Pancreas (tissue), 10 donors: ENCODE data around the gene OLA1. TPM values are rescaled to one million over a fixed set of nuclear protein-coding genes. Genes with fewer than 3 reads are reported as not detected.

Experiments used
- ATAC-seq, 4 donors: fragments of 200-7000 bp; cut with Tn5 transposase; one replicate each; pipeline versions ENCODE4 v1.8.0 to v1.9.1; 2020; ENCODE audit warnings: mild to moderate bottlenecking in 4 of 4, moderate library complexity in 4 of 4
- DNase-seq, 6 donors: peaks; one replicate each; pipeline ENCODE4 v3.0.0-alpha.2; 2020
- FAIRE-seq: peaks from 2 replicates; lab custom pipeline; 2012; peaks lifted over from hg19 to GRCh38; lab: Jason Lieb, UNC
- H3K27ac ChIP-seq, 4 donors: fragments of 200-600 bp; sonication (generic); 1 replicate in 3 of 4; 2 replicates in 1 of 4; pipeline versions ENCODE4 v1.5.0 to v1.8.0; 2020
- H3K27me3 ChIP-seq, 4 donors: fragments of 200-600 bp; one replicate each; pipeline ENCODE4 v1.8.0; 2021
- H3K36me3 ChIP-seq, 3 donors: fragments of 200-600 bp; sonication (generic) in 1 of 3; one replicate each; pipeline versions ENCODE4 v1.5.0 to v1.8.0; 2020 to 2021
- H3K4me1 ChIP-seq, 3 donors: fragments of 200-600 bp; one replicate each; pipeline ENCODE4 v1.8.0; 2021
- H3K4me3 ChIP-seq, 4 donors: fragments of 200-600 bp; sonication (generic) in 2 of 4; one replicate each; pipeline versions ENCODE4 v1.5.0 to v1.8.0; 2020 to 2021
- H3K9me3 ChIP-seq, 4 donors: fragments of 200-600 bp; one replicate each; pipeline ENCODE4 v1.8.0; 2021
- WGBS, 2 donors: extraction: QIAGEN DNeasy Blood & Tissue Kit; methylation state at CpG; one replicate each; pipeline ENCODE4 v1.1.7; 2013; 5-methylcytosine and 5-hydroxymethylcytosine counted together
- intact Hi-C, 3 donors: fragments of 100-400 bp; cut with DNase I; formaldehyde crosslinking; loops; one replicate each; pipeline versions ENCODE4 v1.11.1 to v1.14.2; 2022
- polyA plus RNA-seq, 2 donors: library from polyadenylated mRNA; stranded (reverse); fragments of 200-250 nt; gene quantifications; one replicate each; pipeline ENCODE4 v1.2.3, GENCODE V29; 2013
- total RNA-seq, 6 donors: library from RNA; stranded (reverse); fragmentation: NEBNext Ultra II Directional in 4 of 6; extraction: Animal tissue kit (Norgen Biotek cat#: 25700) in 4 of 6; gene quantifications; one replicate each; pipeline versions ENCODE4 v1.2.1 to v1.2.4, GENCODE V29; 2021 to 2023
- TF ChIP-seq, protein P1 (sequence below), 4 donors: fragments of 200-600 bp; sonication (generic) in 3 of 4; IDR thresholded peaks; one replicate each; pipeline versions ENCODE4 v1.5.0 to v1.8.0; 2021; ENCODE audit warnings: antibody characterized with exemption in 4 of 4
- donor health status: healthy with polysubstance abuse.
- donor health status: DM: no; HTN: no; CAD: no; lungs with moderate emphysema.
- donor health status: DM: no; HTN: no; CAD: no.
- donor health status: control.
- donor health status: control.
- donor health status: Bipolar disorder and iron deficiency.
- donor health status: DM: yes; HTN: yes; CAD: no.
- donor health status: DM: no; HTN: no; CAD: no.
- donor health status: DM: no; HTN: no; CAD: no.
- donor health status: DM: yes; HTN: yes; CAD: no.

OLA1 gene
- total and polyA plus RNA-seq, 8 donors: 29.1 to 55.8 (median 43.1) TPM

DNA sequence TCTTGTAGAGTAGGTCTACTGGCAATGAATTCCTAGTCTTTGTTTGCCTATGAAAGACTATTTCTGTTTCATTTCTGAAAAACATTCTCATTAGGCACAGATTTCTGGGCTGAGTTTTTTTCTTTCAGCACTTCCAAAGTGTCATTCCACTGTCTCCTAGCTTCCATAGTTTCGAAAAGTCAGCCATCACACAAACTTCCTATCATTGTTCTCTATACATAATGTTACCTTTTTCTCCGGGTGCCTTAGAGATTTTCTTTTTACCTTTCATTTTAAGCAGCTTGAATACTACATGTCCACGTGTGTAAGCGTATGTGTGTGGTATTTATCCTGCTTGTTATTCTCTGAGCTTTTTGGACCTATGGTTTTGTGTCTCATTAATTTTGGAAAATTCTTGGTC lies 55.7 kb downstream of the OLA1 start:
- Histone ChIP-seq H3K36me3 (no peaks in the 10 kb centered on the region), H3K4me3 (no peak overlapping the region), H3K9me3 (no peaks in the 10 kb centered on the region), H3K27ac (no peak overlapping the region), H3K4me1 (peaks cover 0 to 10% (median 3%) of the 10 kb centered on the region in 3 donors), H3K27me3 (no peaks in the 10 kb centered on the region)
- TF ChIP-seq, protein P1, sequence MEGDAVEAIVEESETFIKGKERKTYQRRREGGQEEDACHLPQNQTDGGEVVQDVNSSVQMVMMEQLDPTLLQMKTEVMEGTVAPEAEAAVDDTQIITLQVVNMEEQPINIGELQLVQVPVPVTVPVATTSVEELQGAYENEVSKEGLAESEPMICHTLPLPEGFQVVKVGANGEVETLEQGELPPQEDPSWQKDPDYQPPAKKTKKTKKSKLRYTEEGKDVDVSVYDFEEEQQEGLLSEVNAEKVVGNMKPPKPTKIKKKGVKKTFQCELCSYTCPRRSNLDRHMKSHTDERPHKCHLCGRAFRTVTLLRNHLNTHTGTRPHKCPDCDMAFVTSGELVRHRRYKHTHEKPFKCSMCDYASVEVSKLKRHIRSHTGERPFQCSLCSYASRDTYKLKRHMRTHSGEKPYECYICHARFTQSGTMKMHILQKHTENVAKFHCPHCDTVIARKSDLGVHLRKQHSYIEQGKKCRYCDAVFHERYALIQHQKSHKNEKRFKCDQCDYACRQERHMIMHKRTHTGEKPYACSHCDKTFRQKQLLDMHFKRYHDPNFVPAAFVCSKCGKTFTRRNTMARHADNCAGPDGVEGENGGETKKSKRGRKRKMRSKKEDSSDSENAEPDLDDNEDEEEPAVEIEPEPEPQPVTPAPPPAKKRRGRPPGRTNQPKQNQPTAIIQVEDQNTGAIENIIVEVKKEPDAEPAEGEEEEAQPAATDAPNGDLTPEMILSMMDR (IDR thresholded peaks at IDR 0.05): no peak
- FAIRE-seq: no peak
- DNase-seq: no peak
- WGBS, 2 donors: 87 to 97% methylated on average over 4 of the region's 4 CpGs
- intact Hi-C loops: no loop called here
- ATAC-seq: no peak

DNA sequence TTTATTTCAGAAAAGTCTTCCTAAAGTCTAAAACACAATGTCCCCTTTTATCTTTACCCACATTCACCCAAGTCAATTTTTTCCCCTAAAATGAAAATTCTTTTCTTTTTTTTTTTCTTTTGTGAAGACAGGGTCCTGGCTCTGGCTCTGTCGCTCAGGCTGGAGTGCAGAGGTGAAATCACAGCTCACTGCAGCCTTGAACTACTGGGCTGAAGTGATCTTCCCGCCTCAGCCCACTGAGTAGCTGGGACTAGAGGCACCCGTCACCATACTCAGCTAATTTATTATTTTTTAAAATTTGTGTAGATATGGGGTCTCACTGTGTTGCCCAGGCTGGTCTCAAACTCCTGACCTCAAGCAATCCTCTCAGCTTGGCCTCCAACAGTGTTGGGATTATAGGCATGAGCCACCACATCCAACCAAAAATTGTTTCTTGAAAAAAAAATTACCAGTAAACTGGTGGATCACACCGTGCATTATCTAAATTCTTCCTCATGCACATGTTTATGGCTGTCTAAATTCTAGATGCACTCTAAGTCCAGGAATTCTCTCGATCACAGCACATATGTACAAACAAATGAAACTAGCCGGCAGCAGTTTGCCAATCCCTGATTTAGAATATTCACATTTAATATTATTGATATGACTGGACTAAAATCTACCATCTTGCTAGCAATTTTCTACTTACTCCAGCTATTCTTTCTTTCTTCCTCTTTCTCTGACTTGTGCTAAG lies 56.8 kb downstream of the OLA1 start:
- DNase-seq (no peak), ATAC-seq (no peak), FAIRE-seq (no peak)
- Histone ChIP-seq H3K36me3 (no peaks in the 10 kb centered on the region), H3K27ac (no peak overlapping the region), H3K4me1 (peaks cover 0 to 9% (median 2%) of the 10 kb centered on the region in 3 donors), H3K4me3 (no peak overlapping the region), H3K9me3 (no peaks in the 10 kb centered on the region), H3K27me3 (no peaks in the 10 kb centered on the region)
- 94 to 97% methylated on average over 6 of the region's 6 CpGs for WGBS, 2 donors
- TF ChIP-seq, protein P1 (IDR thresholded peaks at IDR 0.05): no peak
- intact Hi-C loops: no loop called here

DNA sequence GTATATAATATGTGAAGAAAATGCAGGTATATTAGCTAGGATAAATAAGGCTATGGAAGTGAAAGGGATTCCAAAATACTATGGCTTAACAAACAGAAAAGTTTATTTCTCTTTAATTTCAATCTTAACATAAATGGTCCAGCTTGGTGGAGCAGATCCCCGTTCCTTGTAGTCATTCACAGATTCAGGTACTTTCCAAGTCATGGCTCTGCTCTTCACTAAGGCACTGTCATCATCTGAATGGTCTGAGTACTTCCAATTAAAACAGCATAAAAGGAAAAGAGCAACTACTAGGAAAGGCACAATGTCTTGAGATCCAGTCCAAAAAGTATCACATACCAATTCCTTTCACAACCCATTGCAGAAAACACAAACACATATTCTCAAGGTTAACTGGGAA lies 63.4 kb downstream of the OLA1 start:
- Histone ChIP-seq H3K4me3 (no peak overlapping the region), H3K36me3 (no peaks in the 10 kb centered on the region), H3K4me1 (peaks cover 0 to 4% (median 0%) of the 10 kb centered on the region in 3 donors), H3K27ac (no peak overlapping the region), H3K9me3 (no peaks in the 10 kb centered on the region), H3K27me3 (no peaks in the 10 kb centered on the region)
- intact Hi-C loops: no loop called here
- 92% methylated on average over 1 of the region's 1 CpG for WGBS, 2 donors
- FAIRE-seq (no peak), ATAC-seq (no peak), DNase-seq (no peak)
- TF ChIP-seq, protein P1 (IDR thresholded peaks at IDR 0.05): no peak

DNA sequence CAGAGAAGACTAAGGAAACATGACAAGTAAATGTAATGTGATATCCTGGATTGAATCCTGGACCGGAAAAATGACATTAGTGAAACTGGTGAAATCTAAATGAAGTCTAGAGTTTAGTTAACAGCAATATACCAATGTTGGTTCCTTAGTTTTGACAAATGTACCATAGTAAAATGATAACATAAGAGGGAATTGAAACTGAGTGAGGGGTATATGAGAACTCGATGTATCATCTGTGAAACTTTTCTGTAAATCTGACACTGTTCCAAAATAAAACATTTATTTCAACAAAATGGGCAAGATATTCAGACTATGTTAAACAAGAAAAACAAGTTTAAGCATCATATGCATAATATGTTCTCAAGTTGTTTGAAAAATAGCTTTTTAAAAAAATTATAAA lies 63.8 kb downstream of the OLA1 start:
- H3K4me3 ChIP-seq: no peak overlapping the region
- DNase-seq: no peak
- peaks cover 0 to 4% (median 0%) of the 10 kb centered on the region in 3 donors for H3K4me1 ChIP-seq
- no peaks in the 10 kb centered on the region for H3K9me3 ChIP-seq
- no peak overlapping the region for H3K27ac ChIP-seq
- no peaks in the 10 kb centered on the region for H3K27me3 ChIP-seq
- TF ChIP-seq, protein P1 (IDR thresholded peaks at IDR 0.05): no peak
- no peak for FAIRE-seq
- 87 to 96% methylated on average over 2 of the region's 2 CpGs for WGBS, 2 donors
- no peaks in the 10 kb centered on the region for H3K36me3 ChIP-seq
- ATAC-seq: no peak
- intact Hi-C loops: no loop called here

DNA sequence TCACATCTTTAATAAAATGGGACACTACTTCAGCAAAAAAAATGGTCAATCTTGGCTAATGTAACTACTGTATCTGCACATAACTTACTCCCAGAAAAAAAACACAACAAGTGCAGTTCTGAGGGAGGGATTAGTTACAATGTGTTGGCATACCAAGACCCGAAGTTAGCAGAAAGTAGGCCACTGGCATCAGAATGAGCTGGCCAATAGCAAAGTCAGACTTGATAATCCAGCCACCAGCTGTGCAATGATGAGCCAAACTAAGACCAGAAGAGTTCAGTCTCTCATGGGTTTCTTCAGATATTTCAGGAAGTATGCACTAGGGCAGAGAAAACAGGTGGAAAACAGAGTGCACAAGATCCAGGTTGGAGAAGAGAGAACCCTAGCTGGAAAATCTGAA lies 65.3 kb downstream of the OLA1 start:
- DNase-seq (no peak), FAIRE-seq (no peak), ATAC-seq (no peak)
- WGBS, 2 donors: 87 to 92% methylated on average over 1 of the region's 1 CpG
- TF ChIP-seq, protein P1 (IDR thresholded peaks at IDR 0.05): no peak
- H3K4me3 ChIP-seq: no peak overlapping the region
- no peak overlapping the region for H3K27ac ChIP-seq
- peaks cover 0 to 4% (median 0%) of the 10 kb centered on the region in 3 donors for H3K4me1 ChIP-seq
- no peaks in the 10 kb centered on the region for H3K27me3 ChIP-seq
- no peaks in the 10 kb centered on the region for H3K36me3 ChIP-seq
- H3K9me3 ChIP-seq: no peaks in the 10 kb centered on the region
- intact Hi-C loops: no loop called here
